ENCODE data around the gene KLK2. TPM values are rescaled to one million over a fixed set of nuclear protein-coding genes. Genes with fewer than 3 reads are reported as not detected.

Gene KLK2
- total and polyA plus RNA-seq, 9 donors, result not detected

DNA sequence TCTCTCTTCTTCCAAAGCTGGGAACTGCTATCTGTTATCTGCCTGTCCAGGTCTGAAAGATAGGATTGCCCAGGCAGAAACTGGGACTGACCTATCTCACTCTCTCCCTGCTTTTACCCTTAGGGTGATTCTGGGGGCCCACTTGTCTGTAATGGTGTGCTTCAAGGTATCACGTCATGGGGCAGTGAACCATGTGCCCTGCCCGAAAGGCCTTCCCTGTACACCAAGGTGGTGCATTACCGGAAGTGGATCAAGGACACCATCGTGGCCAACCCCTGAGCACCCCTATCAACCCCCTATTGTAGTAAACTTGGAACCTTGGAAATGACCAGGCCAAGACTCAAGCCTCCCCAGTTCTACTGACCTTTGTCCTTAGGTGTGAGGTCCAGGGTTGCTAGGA, 13.4 kb upstream of the KLK2 start:
- no peaks in the 10 kb centered on the region for H3K27me3 ChIP-seq
- no peak for DNase-seq
- intact Hi-C loops (cut with DNase I), result no loop called here

DNA sequence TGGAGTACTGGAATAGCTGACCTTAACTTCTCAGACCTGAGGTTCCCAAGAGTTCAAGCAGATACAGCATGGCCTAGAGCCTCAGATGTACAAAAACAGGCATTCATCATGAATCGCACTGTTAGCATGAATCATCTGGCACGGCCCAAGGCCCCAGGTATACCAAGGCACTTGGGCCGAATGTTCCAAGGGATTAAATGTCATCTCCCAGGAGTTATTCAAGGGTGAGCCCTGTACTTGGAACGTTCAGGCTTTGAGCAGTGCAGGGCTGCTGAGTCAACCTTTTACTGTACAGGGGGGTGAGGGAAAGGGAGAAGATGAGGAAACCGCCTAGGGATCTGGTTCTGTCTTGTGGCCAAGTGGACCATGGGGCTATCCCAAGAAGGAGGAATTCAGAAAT, 12.2 kb upstream of the KLK2 start:
- 66 to 81% (median 78%) methylated on average over 5 of the region's 5 CpGs for WGBS, 3 donors
- DNase-seq, result no peak
- H3K27ac ChIP-seq, result no peak overlapping the region

More for the DNA sequence above, 13.4 kb upstream of the KLK2 start:
- no peaks in the 10 kb centered on the region for H3K4me1 ChIP-seq (ENCODE audit: insufficient read depth)
- TF ChIP-seq EP300 (IDR thresholded peaks at IDR 0.05) (no peak), POLR2A (IDR thresholded peaks at IDR 0.05) (no peak)
- TF ChIP-seq, protein P1, sequence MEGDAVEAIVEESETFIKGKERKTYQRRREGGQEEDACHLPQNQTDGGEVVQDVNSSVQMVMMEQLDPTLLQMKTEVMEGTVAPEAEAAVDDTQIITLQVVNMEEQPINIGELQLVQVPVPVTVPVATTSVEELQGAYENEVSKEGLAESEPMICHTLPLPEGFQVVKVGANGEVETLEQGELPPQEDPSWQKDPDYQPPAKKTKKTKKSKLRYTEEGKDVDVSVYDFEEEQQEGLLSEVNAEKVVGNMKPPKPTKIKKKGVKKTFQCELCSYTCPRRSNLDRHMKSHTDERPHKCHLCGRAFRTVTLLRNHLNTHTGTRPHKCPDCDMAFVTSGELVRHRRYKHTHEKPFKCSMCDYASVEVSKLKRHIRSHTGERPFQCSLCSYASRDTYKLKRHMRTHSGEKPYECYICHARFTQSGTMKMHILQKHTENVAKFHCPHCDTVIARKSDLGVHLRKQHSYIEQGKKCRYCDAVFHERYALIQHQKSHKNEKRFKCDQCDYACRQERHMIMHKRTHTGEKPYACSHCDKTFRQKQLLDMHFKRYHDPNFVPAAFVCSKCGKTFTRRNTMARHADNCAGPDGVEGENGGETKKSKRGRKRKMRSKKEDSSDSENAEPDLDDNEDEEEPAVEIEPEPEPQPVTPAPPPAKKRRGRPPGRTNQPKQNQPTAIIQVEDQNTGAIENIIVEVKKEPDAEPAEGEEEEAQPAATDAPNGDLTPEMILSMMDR (IDR thresholded peaks at IDR 0.05), result no peak
- 78 to 91% (median 82%) methylated on average over 4 of the region's 4 CpGs for WGBS, 3 donors
- H3K9me3 ChIP-seq, result no peaks in the 10 kb centered on the region
- H3K4me3 ChIP-seq, result no peak overlapping the region
- H3K36me3 ChIP-seq, result no peaks in the 10 kb centered on the region
- H3K27ac ChIP-seq, result no peak overlapping the region

DNA sequence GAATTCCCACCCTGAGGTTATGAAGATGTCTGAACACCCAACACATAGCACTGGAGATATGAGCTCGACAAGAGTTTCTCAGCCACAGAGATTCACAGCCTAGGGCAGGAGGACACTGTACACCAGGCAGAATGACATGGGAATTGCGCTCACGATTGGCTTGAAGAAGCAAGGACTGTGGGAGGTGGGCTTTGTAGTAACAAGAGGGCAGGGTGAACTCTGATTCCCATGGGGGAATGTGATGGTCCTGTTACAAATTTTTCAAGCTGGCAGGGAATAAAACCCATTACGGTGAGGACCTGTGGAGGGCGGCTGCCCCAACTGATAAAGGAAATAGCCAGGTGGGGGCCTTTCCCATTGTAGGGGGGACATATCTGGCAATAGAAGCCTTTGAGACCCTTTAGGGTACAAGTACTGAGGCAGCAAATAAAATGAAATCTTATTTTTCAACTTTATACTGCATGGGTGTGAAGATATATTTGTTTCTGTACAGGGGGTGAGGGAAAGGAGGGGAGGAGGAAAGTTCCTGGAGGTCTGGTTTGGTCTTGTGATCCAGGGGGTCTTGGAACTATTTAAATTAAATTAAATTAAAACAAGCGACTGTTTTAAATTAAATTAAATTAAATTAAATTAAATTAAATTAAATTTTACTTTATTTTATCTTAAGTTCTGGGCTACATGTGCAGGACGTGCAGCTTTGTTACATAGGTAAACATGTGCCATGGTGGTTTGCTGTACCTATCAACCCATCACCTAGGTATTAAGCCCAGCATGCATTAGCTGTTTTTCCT, 11.5 kb upstream of the KLK2 start:
- TF ChIP-seq POLR2A (IDR thresholded peaks at IDR 0.05) (no peak), EP300 (IDR thresholded peaks at IDR 0.05) (no peak)
- TF ChIP-seq, protein P1 (IDR thresholded peaks at IDR 0.05), result no peak
- WGBS, 3 donors, result 67 to 74% (median 69%) methylated on average over 7 of the region's 7 CpGs
- intact Hi-C loops (cut with DNase I), result no loop called here
- Histone ChIP-seq H3K9me3 (no peaks in the 10 kb centered on the region), H3K4me3 (no peak overlapping the region), H3K27ac (no peak overlapping the region), H3K4me1 (ENCODE audit: insufficient read depth) (no peaks in the 10 kb centered on the region), H3K27me3 (no peaks in the 10 kb centered on the region), H3K36me3 (no peaks in the 10 kb centered on the region)
- no peak for DNase-seq

More for the DNA sequence above, 12.2 kb upstream of the KLK2 start:
- Histone ChIP-seq H3K9me3 (no peaks in the 10 kb centered on the region), H3K4me1 (ENCODE audit: insufficient read depth) (no peaks in the 10 kb centered on the region), H3K4me3 (no peak overlapping the region), H3K27me3 (no peaks in the 10 kb centered on the region), H3K36me3 (no peaks in the 10 kb centered on the region)
- TF ChIP-seq EP300 (IDR thresholded peaks at IDR 0.05) (no peak), POLR2A (IDR thresholded peaks at IDR 0.05) (no peak)
- TF ChIP-seq, protein P1 (IDR thresholded peaks at IDR 0.05), result no peak
- intact Hi-C loops (cut with DNase I), result no loop called here

DNA sequence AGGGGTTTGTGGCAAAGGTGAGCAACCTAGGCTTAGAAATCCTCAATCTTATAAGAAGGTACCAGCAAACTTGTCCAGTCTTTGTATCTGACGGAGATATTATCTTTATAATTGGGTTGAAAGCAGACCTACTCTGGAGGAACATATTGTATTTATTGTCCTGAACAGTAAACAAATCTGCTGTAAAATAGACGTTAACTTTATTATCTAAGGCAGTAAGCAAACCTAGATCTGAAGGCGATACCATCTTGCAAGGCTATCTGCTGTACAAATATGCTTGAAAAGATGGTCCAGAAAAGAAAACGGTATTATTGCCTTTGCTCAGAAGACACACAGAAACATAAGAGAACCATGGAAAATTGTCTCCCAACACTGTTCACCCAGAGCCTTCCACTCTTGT, 3.8 kb upstream of the KLK2 start:
- no peaks in the 10 kb centered on the region for H3K9me3 ChIP-seq
- no peak overlapping the region for H3K4me3 ChIP-seq
- H3K4me1 ChIP-seq (ENCODE audit: insufficient read depth), result no peaks in the 10 kb centered on the region
- no peaks in the 10 kb centered on the region for H3K27me3 ChIP-seq
- H3K36me3 ChIP-seq, result no peaks in the 10 kb centered on the region
- intact Hi-C loops (cut with DNase I), result no loop called here
- TF ChIP-seq EP300 (IDR thresholded peaks at IDR 0.05), result no peak
- no peak for TF ChIP-seq POLR2A (IDR thresholded peaks at IDR 0.05)
- TF ChIP-seq, protein P1 (IDR thresholded peaks at IDR 0.05), result no peak
- no peak for DNase-seq
- WGBS, 3 donors, result 77 to 83% (median 80%) methylated on average over 4 of the region's 4 CpGs
- H3K27ac ChIP-seq, result no peak overlapping the region
